Measurements from ENCODE around the gene MS4A15. TPM values are rescaled to one million over a fixed set of nuclear protein-coding genes. Genes with fewer than 3 reads are reported as not detected.

Gene MS4A15
- total and polyA plus RNA-seq, 9 of the 15 experiments (the other 6 are each of a cell fraction or from before 2014, with no cell fraction given): not detected

DNA sequence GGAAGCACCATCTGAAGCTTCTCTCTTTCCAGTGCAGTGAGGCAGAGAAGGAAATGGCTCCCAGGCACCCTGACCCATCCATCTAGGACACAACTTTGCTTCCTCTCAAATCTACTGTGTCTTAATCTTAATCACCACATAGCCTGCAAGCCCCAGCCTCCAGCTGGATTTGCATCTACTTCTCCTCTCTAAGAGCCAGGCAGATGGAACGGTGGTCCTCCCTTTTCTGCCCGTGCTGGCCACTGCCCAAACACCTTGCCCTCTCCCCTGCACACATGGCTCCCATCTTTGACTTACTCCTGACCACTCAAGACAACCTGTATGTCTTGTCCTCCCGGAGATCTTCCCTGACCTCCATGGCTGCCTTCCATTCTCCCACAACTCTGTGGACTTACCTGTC, 35.9 kb downstream of the MS4A15 start:
- no peaks in the 10 kb centered on the region for H3K79me2 ChIP-seq (ENCODE audit: control insufficient read depth, insufficient read depth, low read length)
- 0% methylated on average over 3 of the region's 3 CpGs for WGBS (ENCODE audit: insufficient coverage, low coverage, missing lambda C conversion rate)
- H3K9me3 ChIP-seq (replicated peaks; ENCODE audit: control insufficient read depth, insufficient read depth, low read depth, low read length): no peaks in the 10 kb centered on the region
- no peak overlapping the region for H3K27ac ChIP-seq (ENCODE audit: extremely low read depth, low read depth, low read length)
- ATAC-seq (no peak), DNase-seq (ENCODE audit: extremely low read depth in 1 of 4, low spot score in 3 of 4) (no peak), FAIRE-seq (no peak)
- H3K27me3 ChIP-seq (ENCODE audit: control insufficient read depth in 2 of 2, insufficient read depth in 2 of 2, low read length in 2 of 2): peaks cover 0 to 44% of the 10 kb centered on the region in 2 experiments; a peak in 2 of 5 replicates
- POLR2A ChIA-PET: interaction anchor here (0.7 kb wide), 1 partner anchor 26 kb away, joined by 4 read pairs; no protein-coding TSS in a partner anchor
- CTCF ChIA-PET (ENCODE audit: low intra/inter-chr PET ratio): no interaction called here
- no peak overlapping the region for H3K9ac ChIP-seq (ENCODE audit: insufficient read depth in 1 of 2, low read depth in 2 of 2, low read length in 2 of 2)
- H3K36me3 ChIP-seq (ENCODE audit: control insufficient read depth, insufficient read depth, low read length): no peaks in the 10 kb centered on the region
- TF ChIP-seq BHLHE40 (IDR thresholded peaks at IDR 0.05; ENCODE audit: low read length) (no peak), SIRT6 (IDR thresholded peaks at IDR 0.05; ENCODE audit: low read depth, low read length) (no peak)
- H3K4me2 ChIP-seq (ENCODE audit: insufficient read depth, low read length): no peak overlapping the region
- no peak overlapping the region for H2AFZ ChIP-seq (ENCODE audit: low read depth, low read length)
- H4K20me1 ChIP-seq (replicated peaks; ENCODE audit: control insufficient read depth, insufficient read depth, low read length): no peaks in the 10 kb centered on the region
- intact Hi-C loops (cut with micrococcal nuclease) (no loop called here), in situ Hi-C loops (cut with MboI) (no loop called here)
- no peaks in the 10 kb centered on the region for H3K9me1 ChIP-seq (ENCODE audit: control insufficient read depth, insufficient read depth, low read length)
- H3K4me3 ChIP-seq: no peak overlapping the region
- BruUV-seq (replicated peaks): no TSS peak
- H3K4me1 ChIP-seq (replicated peaks in 1 of 2; ENCODE audit: control insufficient read depth in 2 of 2, insufficient read depth in 2 of 2, low read length in 2 of 2): no peaks in the 10 kb centered on the region

- FAIRE-seq (no peak), ATAC-seq (no peak), DNase-seq (ENCODE audit: extremely low read depth in 1 of 4, low spot score in 3 of 4) (no peak)
- H3K4me2 ChIP-seq (ENCODE audit: insufficient read depth, low read length): no peak overlapping the region
- H3K4me1 ChIP-seq (replicated peaks in 1 of 2; ENCODE audit: control insufficient read depth in 2 of 2, insufficient read depth in 2 of 2, low read length in 2 of 2): no peaks in the 10 kb centered on the region
- ChIA-PET CTCF (ENCODE audit: low intra/inter-chr PET ratio) (interaction anchor here (0.7 kb wide), 1 partner anchor 77 kb away, joined by 3 read pairs; no protein-coding TSS in a partner anchor), POLR2A (interaction anchor here (0.5 to 1.3 kb wide), 2 partner anchors 21 to 621 kb away, joined by 3 to 4 read pairs; no protein-coding TSS in a partner anchor)
- in situ Hi-C loops (cut with MboI): no loop called here
- no peaks in the 10 kb centered on the region for H3K79me2 ChIP-seq (ENCODE audit: control insufficient read depth, insufficient read depth, low read length)
- no TSS peak for BruUV-seq (replicated peaks)
- H3K9ac ChIP-seq (ENCODE audit: insufficient read depth in 1 of 2, low read depth in 2 of 2, low read length in 2 of 2): no peak overlapping the region
- 0 out of 2 replicates have a peak, but pooled peaks cover 3% of the 10 kb centered on the region for H4K20me1 ChIP-seq (replicated peaks; ENCODE audit: control insufficient read depth, insufficient read depth, low read length)
- no peaks in the 10 kb centered on the region for H3K36me3 ChIP-seq (ENCODE audit: control insufficient read depth, insufficient read depth, low read length)
- H3K27ac ChIP-seq (ENCODE audit: extremely low read depth, low read depth, low read length): no peak overlapping the region
- 0% methylated on average over 6 of the region's 6 CpGs for WGBS (ENCODE audit: insufficient coverage, low coverage, missing lambda C conversion rate)
- TF ChIP-seq PCBP2 (IDR thresholded peaks at IDR 0.05; ENCODE audit: low read depth, low read length, poor library complexity, severe bottlenecking) (no peak), XRCC4 (IDR thresholded peaks at IDR 0.05; ENCODE audit: extremely low read depth, insufficient read depth, insufficient read length) (no peak), POLR2B (IDR thresholded peaks at IDR 0.05; ENCODE audit: low read depth, partially characterized antibody) (no peak), ELF2 (CRISPR knock-in tag; IDR thresholded peaks at IDR 0.05) (no peak), PKNOX1 (IDR thresholded peaks at IDR 0.05) (no peak), KLF10 (CRISPR knock-in tag; IDR thresholded peaks at IDR 0.05) (no peak), XRCC5 (IDR thresholded peaks at IDR 0.05; ENCODE audit: low read depth, low read length) (no peak)
- peaks cover 11 to 68% of the 10 kb centered on the region in 2 experiments; a peak in 4 of 5 replicates for H3K27me3 ChIP-seq (ENCODE audit: control insufficient read depth in 2 of 2, insufficient read depth in 2 of 2, low read length in 2 of 2)
- intact Hi-C loops (cut with micrococcal nuclease): no loop called here
- no peak overlapping the region for H2AFZ ChIP-seq (ENCODE audit: low read depth, low read length)
- H3K4me3 ChIP-seq: no peak overlapping the region
- H3K9me1 ChIP-seq (ENCODE audit: control insufficient read depth, insufficient read depth, low read length): no peaks in the 10 kb centered on the region
- H3K9me3 ChIP-seq (replicated peaks; ENCODE audit: control insufficient read depth, insufficient read depth, low read depth, low read length): no peaks in the 10 kb centered on the region
Measured at GRCh38 chr11:60795291-60795690, 38.6 kb downstream of the MS4A15 start.

All from K562 (cell line).